ENCODE results near the gene IPO4. TPM values are rescaled to one million over a fixed set of nuclear protein-coding genes. Genes with fewer than 3 reads are reported as not detected.
A peak's percentile ranks its signal among the peaks of the same experiment; 100 is the strongest.

Gene IPO4
- total and polyA plus RNA-seq, 2 of the 13 experiments (the other 11 are each of a cell fraction or from before 2014, with no cell fraction given) = 39.0 to 179 TPM

DNA sequence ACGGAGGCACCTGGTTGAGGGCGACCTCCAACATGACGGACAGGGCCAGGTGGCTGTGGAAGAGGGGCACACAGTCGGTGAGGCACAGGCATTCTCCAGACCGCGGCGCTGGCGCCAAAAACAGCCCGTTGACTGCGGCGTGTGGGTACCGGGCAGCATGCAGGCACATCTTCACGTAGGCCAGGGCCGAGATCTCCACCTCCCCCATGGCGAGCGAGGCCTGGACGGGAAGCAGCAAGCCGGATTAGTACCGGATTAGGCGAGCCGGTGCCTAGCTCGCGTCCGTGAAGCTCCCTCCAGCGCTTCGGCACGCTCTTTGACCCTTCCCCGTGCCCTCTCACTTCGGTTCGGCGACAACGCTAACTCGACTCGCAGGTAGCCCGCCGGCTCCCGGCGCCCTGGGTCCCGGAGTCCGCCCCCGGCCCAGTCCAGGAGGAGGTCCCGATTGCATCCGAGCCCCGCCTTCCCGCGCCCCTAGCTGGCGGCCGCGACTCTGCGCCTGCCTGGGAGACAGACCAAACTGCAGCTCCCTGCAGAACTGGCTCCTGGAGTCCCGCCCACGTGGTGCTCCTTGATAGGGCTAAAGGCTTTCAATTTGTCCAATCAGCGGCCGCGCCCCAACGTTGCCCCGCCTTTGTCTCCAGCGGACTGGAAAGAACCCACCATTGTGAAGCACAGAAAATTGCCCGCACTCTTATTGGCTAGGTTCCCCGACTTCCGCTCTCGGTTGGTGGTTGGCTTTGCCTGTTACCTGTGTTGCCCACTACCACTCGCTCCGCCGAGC, 47.3 kb downstream of the IPO4 start, which contains the start of gene EMC9 (continued):
- TF ChIP-seq, protein P1, sequence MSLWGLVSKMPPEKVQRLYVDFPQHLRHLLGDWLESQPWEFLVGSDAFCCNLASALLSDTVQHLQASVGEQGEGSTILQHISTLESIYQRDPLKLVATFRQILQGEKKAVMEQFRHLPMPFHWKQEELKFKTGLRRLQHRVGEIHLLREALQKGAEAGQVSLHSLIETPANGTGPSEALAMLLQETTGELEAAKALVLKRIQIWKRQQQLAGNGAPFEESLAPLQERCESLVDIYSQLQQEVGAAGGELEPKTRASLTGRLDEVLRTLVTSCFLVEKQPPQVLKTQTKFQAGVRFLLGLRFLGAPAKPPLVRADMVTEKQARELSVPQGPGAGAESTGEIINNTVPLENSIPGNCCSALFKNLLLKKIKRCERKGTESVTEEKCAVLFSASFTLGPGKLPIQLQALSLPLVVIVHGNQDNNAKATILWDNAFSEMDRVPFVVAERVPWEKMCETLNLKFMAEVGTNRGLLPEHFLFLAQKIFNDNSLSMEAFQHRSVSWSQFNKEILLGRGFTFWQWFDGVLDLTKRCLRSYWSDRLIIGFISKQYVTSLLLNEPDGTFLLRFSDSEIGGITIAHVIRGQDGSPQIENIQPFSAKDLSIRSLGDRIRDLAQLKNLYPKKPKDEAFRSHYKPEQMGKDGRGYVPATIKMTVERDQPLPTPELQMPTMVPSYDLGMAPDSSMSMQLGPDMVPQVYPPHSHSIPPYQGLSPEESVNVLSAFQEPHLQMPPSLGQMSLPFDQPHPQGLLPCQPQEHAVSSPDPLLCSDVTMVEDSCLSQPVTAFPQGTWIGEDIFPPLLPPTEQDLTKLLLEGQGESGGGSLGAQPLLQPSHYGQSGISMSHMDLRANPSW (CRISPR knock-in tag; IDR thresholded peaks at IDR 0.05; ENCODE audit: borderline replicate concordance) = peak; percentile 92
- TF ChIP-seq SP2 (CRISPR knock-in tag; IDR thresholded peaks at IDR 0.05) (no peak), U2AF2 (IDR thresholded peaks at IDR 0.05; ENCODE audit: low read depth, low read length) (no peak), RXRB (CRISPR knock-in tag; IDR thresholded peaks at IDR 0.05; ENCODE audit: borderline replicate concordance) (peak; percentile 57), RXRA (CRISPR knock-in tag; IDR thresholded peaks at IDR 0.05) (peak; percentile 70), CBX1 (IDR thresholded peaks at IDR 0.05; ENCODE audit: low read depth) (peak; percentile 87), PHF20 (CRISPR knock-in tag; IDR thresholded peaks at IDR 0.05) (no peak), HDAC6 (IDR thresholded peaks at IDR 0.05; ENCODE audit: low read depth, low read length) (0 out of 2 replicates have a peak, but pooled peaks have one; percentile 33), ZNF441 (CRISPR knock-in tag; IDR thresholded peaks at IDR 0.05; ENCODE audit: borderline replicate concordance) (peak; percentile 82), MXD4 (CRISPR knock-in tag; IDR thresholded peaks at IDR 0.05) (peak; percentile 87), ZKSCAN5 (CRISPR knock-in tag; IDR thresholded peaks at IDR 0.05) (no peak), POLR2G (IDR thresholded peaks at IDR 0.05; ENCODE audit: low read depth, low read length) (peak; percentile 96), HNRNPUL1 (IDR thresholded peaks at IDR 0.05; ENCODE audit: low read depth, low read length) (no peak), ATF1 (CRISPR knock-in tag; IDR thresholded peaks at IDR 0.05) (no peak), NR1H2 (CRISPR knock-in tag; IDR thresholded peaks at IDR 0.05; ENCODE audit: borderline replicate concordance, low read depth) (no peak)
- TF ChIP-seq, protein P2, sequence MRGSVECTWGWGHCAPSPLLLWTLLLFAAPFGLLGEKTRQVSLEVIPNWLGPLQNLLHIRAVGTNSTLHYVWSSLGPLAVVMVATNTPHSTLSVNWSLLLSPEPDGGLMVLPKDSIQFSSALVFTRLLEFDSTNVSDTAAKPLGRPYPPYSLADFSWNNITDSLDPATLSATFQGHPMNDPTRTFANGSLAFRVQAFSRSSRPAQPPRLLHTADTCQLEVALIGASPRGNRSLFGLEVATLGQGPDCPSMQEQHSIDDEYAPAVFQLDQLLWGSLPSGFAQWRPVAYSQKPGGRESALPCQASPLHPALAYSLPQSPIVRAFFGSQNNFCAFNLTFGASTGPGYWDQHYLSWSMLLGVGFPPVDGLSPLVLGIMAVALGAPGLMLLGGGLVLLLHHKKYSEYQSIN (CRISPR knock-in tag; IDR thresholded peaks at IDR 0.05; ENCODE audit: borderline replicate concordance) = no peak
- TF ChIP-seq, protein P3, sequence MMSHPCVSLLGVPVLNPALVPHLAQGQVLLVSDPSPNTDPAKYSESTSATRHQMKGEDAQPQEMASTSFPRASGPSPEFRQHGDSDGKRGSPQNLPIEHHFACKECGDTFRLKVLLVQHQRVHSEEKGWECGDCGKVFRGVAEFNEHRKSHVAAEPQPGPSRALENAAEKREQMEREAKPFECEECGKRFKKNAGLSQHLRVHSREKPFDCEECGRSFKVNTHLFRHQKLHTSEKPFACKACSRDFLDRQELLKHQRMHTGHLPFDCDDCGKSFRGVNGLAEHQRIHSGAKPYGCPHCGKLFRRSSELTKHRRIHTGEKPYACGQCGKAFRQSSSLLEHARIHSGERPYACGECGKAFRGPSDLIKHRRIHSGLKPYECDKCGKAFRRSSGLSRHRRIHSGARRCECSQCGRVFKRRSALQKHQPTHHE (CRISPR knock-in tag; IDR thresholded peaks at IDR 0.05; ENCODE audit: borderline replicate concordance) = peak; percentile 80
- TF ChIP-seq, protein P4, sequence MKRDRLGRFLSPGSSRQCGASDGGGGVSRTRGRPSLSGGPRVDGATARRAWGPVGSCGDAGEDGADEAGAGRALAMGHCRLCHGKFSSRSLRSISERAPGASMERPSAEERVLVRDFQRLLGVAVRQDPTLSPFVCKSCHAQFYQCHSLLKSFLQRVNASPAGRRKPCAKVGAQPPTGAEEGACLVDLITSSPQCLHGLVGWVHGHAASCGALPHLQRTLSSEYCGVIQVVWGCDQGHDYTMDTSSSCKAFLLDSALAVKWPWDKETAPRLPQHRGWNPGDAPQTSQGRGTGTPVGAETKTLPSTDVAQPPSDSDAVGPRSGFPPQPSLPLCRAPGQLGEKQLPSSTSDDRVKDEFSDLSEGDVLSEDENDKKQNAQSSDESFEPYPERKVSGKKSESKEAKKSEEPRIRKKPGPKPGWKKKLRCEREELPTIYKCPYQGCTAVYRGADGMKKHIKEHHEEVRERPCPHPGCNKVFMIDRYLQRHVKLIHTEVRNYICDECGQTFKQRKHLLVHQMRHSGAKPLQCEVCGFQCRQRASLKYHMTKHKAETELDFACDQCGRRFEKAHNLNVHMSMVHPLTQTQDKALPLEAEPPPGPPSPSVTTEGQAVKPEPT (CRISPR knock-in tag; IDR thresholded peaks at IDR 0.05; ENCODE audit: low read depth) = peak; percentile 64
- TF ChIP-seq, protein P5, sequence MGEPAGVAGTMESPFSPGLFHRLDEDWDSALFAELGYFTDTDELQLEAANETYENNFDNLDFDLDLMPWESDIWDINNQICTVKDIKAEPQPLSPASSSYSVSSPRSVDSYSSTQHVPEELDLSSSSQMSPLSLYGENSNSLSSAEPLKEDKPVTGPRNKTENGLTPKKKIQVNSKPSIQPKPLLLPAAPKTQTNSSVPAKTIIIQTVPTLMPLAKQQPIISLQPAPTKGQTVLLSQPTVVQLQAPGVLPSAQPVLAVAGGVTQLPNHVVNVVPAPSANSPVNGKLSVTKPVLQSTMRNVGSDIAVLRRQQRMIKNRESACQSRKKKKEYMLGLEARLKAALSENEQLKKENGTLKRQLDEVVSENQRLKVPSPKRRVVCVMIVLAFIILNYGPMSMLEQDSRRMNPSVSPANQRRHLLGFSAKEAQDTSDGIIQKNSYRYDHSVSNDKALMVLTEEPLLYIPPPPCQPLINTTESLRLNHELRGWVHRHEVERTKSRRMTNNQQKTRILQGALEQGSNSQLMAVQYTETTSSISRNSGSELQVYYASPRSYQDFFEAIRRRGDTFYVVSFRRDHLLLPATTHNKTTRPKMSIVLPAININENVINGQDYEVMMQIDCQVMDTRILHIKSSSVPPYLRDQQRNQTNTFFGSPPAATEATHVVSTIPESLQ (CRISPR knock-in tag; conservative IDR thresholded peaks at IDR 0.05) = peak; percentile 89; the same call in 1 of the 2 replicates

Data from HepG2 (cell line).